Cardiac fibroblast (primary cell): ENCODE measurements around the gene MTPN.

Experiments
- DNase-seq, 2 donors: peaks; one replicate each; pipeline versions ENCODE4 v3.0.0 to v3.0.0-alpha.2; 2010; ENCODE audit warnings: low read depth in 2 of 2
- H3K4me3 ChIP-seq, 2 donors: replicated peaks in 1 of 2; 1 replicate in 1 of 2; 2 replicates in 1 of 2; pipeline ENCODE4 v1.5.1; 2011; ENCODE audit warnings: low read depth in 2 of 2, low read length in 2 of 2, mild to moderate bottlenecking in 2 of 2, moderate library complexity in 1 of 2
- TF ChIP-seq, protein P1 (sequence below): IDR thresholded peaks from one replicate; pipeline ENCODE4 v1.5.1; 2011; ENCODE audit warnings: low read depth, mild to moderate bottlenecking, low read length, inconsistent platforms

Gene MTPN

GRCh38 chr7:135977007-135977741 lies at the start of gene MTPN:
MTPN (minus strand) TSS chr7:135977359; CDS start chr7:135977100, 259 bp downstream.
- peak within 1 kb of the TSS; percentile 87 to 95 for H3K4me3 ChIP-seq
- TF ChIP-seq, protein P1, sequence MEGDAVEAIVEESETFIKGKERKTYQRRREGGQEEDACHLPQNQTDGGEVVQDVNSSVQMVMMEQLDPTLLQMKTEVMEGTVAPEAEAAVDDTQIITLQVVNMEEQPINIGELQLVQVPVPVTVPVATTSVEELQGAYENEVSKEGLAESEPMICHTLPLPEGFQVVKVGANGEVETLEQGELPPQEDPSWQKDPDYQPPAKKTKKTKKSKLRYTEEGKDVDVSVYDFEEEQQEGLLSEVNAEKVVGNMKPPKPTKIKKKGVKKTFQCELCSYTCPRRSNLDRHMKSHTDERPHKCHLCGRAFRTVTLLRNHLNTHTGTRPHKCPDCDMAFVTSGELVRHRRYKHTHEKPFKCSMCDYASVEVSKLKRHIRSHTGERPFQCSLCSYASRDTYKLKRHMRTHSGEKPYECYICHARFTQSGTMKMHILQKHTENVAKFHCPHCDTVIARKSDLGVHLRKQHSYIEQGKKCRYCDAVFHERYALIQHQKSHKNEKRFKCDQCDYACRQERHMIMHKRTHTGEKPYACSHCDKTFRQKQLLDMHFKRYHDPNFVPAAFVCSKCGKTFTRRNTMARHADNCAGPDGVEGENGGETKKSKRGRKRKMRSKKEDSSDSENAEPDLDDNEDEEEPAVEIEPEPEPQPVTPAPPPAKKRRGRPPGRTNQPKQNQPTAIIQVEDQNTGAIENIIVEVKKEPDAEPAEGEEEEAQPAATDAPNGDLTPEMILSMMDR, result no peak
- DNase-seq, result peak; percentile 97

DNA sequence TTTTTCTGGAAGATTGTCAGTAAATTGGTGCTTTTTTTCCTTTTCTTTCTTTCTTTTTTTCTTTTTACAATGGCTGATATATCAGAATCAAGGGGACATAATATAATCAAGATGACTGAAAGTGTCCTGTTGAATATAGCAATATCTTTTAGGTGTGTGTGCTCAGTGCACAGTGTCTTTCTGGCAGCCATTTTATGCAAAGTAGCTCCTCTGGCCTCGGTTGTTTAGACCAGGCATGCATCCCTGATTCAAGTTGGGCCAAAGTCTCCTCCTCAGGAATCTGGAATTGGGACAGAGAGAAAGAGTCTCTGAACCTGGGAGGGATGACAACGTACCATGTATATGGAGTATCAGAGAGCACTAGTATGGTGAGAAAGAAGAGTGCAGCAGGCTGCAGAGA lies 49.0 kb upstream of the MTPN start:
- TF ChIP-seq, protein P1, result no peak
- no peak for DNase-seq
- no peak overlapping the region for H3K4me3 ChIP-seq

GRCh38 chr7:136023134-136023869 lies 46.1 kb upstream of the MTPN start:
- DNase-seq, result no peak
- TF ChIP-seq, protein P1, result no peak
- no peak overlapping the region for H3K4me3 ChIP-seq

- DNase-seq, result no peak
- H3K4me3 ChIP-seq, result no peak overlapping the region
- TF ChIP-seq, protein P1, result no peak
Measured at GRCh38 chr7:136020556-136020955, 43.4 kb upstream of the MTPN start.

- H3K4me3 ChIP-seq, result no peak overlapping the region
- TF ChIP-seq, protein P1, result no peak
- DNase-seq, result peak in 1 of 2 donors; percentile 74
Measured at GRCh38 chr7:136018104-136018503, 40.9 kb upstream of the MTPN start.

DNA sequence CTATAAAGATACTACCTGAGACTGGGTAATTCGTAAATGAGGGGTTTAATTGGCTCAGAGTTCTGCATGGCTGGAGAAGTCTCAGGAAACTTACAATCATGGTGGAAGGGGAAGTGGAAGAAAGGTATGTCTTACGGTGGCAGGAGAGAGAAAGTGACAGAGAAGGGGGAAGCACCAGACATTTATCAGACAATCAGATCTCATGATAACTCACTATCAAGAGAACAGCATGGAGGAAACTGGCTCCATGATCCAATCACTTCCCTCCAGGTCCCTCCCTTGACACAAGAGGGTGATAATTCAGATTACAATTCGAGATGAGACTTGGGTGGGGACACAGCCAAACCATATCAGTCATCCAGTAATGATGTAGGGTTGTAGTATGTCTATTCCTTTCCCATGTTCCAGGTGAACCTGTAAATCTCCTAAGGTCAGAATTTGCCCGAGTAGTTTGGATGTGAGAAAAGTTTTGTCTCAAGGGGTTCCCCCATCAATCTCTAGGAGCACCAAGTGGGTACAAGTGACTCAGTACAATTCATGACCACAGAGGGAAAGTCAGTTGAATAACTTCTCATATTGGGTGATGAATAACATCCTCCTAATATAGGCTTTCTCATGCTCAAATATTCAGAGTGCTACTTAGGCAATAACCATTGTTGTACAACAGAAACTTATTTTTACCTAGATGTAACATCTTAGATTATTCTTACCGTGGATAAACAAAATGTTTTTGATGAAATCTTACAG lies 39.7 kb upstream of the MTPN start:
- no peak for DNase-seq
- TF ChIP-seq, protein P1, result no peak

More for the DNA sequence above, 39.7 kb upstream of the MTPN start:
- H3K4me3 ChIP-seq, result no peak overlapping the region
